Activated T-helper 17 cell treated with anti-CD3 and anti-CD28 coated beads, Interleukin-2, amount 50 U/mL, for 72 hours (primary cell): ENCODE measurements around the gene NR2C2AP. TPM values are rescaled to one million over a fixed set of nuclear protein-coding genes. Genes with fewer than 3 reads are reported as not detected.
"Not testable (repeated sequence)": the region's sequence is repeated elsewhere in the genome, so short reads cannot be mapped to it uniquely, and the experiment has no call there.

Source experiments
- ATAC-seq: fragments of 150-1000 bp; cut with Tn5 transposase; replicated peaks from 2 replicates; pipeline ENCODE4 v1.10.0; 2021; ENCODE audit warnings: mild to moderate bottlenecking, moderate library complexity
- H3K27ac Mint-ChIP-seq: one replicate; pipeline ENCODE4 v1.8.0; 2022; ENCODE audit warnings: mixed read lengths
- H3K27me3 Mint-ChIP-seq: one replicate; pipeline ENCODE4 v1.8.0; 2022; ENCODE audit warnings: mixed read lengths
- H3K36me3 Mint-ChIP-seq: one replicate; pipeline ENCODE4 v1.8.0; 2022; ENCODE audit warnings: low read depth, mild to moderate bottlenecking, mixed read lengths
- H3K4me1 Mint-ChIP-seq: one replicate; pipeline ENCODE4 v1.8.0; 2022; ENCODE audit warnings: mixed read lengths
- H3K4me3 Mint-ChIP-seq: one replicate; pipeline ENCODE4 v1.8.0; 2022; ENCODE audit warnings: mild to moderate bottlenecking, mixed read lengths
- H3K9me3 Mint-ChIP-seq: one replicate; pipeline ENCODE4 v1.8.0; 2022; ENCODE audit warnings: mixed read lengths
- total RNA-seq, 2 donors: library from RNA; stranded (reverse); gene quantifications; one replicate each; pipeline ENCODE4 v1.2.3, GENCODE V29; 2022

NR2C2AP gene
- total RNA-seq, 2 donors from 2014 or later: 39.5 to 50.9 TPM

- ATAC-seq: no peak
- H3K27me3 Mint-ChIP-seq: no peaks in the 10 kb centered on the region
- peaks cover 42% of the 10 kb centered on the region for H3K36me3 Mint-ChIP-seq
- peaks cover 6% of the 10 kb centered on the region for H3K4me1 Mint-ChIP-seq
- H3K9me3 Mint-ChIP-seq: no peaks in the 10 kb centered on the region
- no peak overlapping the region for H3K27ac Mint-ChIP-seq
- H3K4me3 Mint-ChIP-seq: no peak overlapping the region
Observed at GRCh38 chr19:19181488-19181998, 21.7 kb downstream of the NR2C2AP start.

- peak; percentile 21 for ATAC-seq
- peaks cover 40% of the 10 kb centered on the region for H3K36me3 Mint-ChIP-seq
- H3K27ac Mint-ChIP-seq: no peak overlapping the region
- no peaks in the 10 kb centered on the region for H3K27me3 Mint-ChIP-seq
- H3K4me1 Mint-ChIP-seq: no peaks in the 10 kb centered on the region
- no peak overlapping the region for H3K4me3 Mint-ChIP-seq
- H3K9me3 Mint-ChIP-seq: no peaks in the 10 kb centered on the region
Observed at GRCh38 chr19:19179548-19180441, 23.4 kb downstream of the NR2C2AP start.

GRCh38 chr19:19176950-19177349, 26.3 kb downstream of the NR2C2AP start:
- Mint-ChIP-seq H3K36me3 (peaks cover 23% of the 10 kb centered on the region), H3K27ac (no peak overlapping the region), H3K27me3 (no peaks in the 10 kb centered on the region), H3K9me3 (no peaks in the 10 kb centered on the region), H3K4me3 (no peak overlapping the region), H3K4me1 (no peaks in the 10 kb centered on the region)
- ATAC-seq: no peak

GRCh38 chr19:19173243-19173642, 30.0 kb downstream of the NR2C2AP start:
- H3K9me3 Mint-ChIP-seq, ATAC-seq, H3K27me3 Mint-ChIP-seq, H3K4me3 Mint-ChIP-seq, H3K27ac Mint-ChIP-seq: not testable (repeated sequence)
- Mint-ChIP-seq H3K4me1 (peaks cover 12% of the 10 kb centered on the region), H3K36me3 (peaks cover 12% of the 10 kb centered on the region)

GRCh38 chr19:19171821-19172532, 31.2 kb downstream of the NR2C2AP start:
- Mint-ChIP-seq H3K27me3 (no peaks in the 10 kb centered on the region), H3K36me3 (peaks cover 8% of the 10 kb centered on the region), H3K4me3 (no peak overlapping the region)

GRCh38 chr19:19170873-19171672, 32.1 kb downstream of the NR2C2AP start:
- Mint-ChIP-seq H3K27me3 (no peaks in the 10 kb centered on the region), H3K36me3 (peaks cover 3% of the 10 kb centered on the region), H3K4me1 (peaks cover 12% of the 10 kb centered on the region), H3K27ac (no peak overlapping the region), H3K4me3 (peak overlapping the region; percentile 46), H3K9me3 (no peaks in the 10 kb centered on the region)
- no peak for ATAC-seq

More at GRCh38 chr19:19171821-19172532, 31.2 kb downstream of the NR2C2AP start:
- H3K9me3 Mint-ChIP-seq: no peaks in the 10 kb centered on the region
- ATAC-seq: no peak
- no peak overlapping the region for H3K27ac Mint-ChIP-seq
- peaks cover 12% of the 10 kb centered on the region for H3K4me1 Mint-ChIP-seq

- Mint-ChIP-seq H3K27me3 (no peaks in the 10 kb centered on the region), H3K9me3 (no peaks in the 10 kb centered on the region), H3K36me3 (no peaks in the 10 kb centered on the region), H3K27ac (no peak within 1 kb of the TSS), H3K4me1 (peaks cover 12% of the 10 kb centered on the region), H3K4me3 (peak within 1 kb of the TSS; percentile 46)
- ATAC-seq: peak; percentile 97
Observed at GRCh38 chr19:19170053-19170872, 33.0 kb downstream of the NR2C2AP start, which contains the start of gene MEF2B. Gene MEF2B (minus strand): TSS chr19:19170263. CDS start chr19:19150735, 19,528 bp downstream.

GRCh38 chr19:19169236-19170052, 33.8 kb downstream of the NR2C2AP start:
- H3K4me3 Mint-ChIP-seq: peak overlapping the region; percentile 46
- H3K9me3 Mint-ChIP-seq: no peaks in the 10 kb centered on the region
- H3K36me3 Mint-ChIP-seq: no peaks in the 10 kb centered on the region
- H3K4me1 Mint-ChIP-seq: peaks cover 12% of the 10 kb centered on the region
- no peak overlapping the region for H3K27ac Mint-ChIP-seq
- no peak for ATAC-seq
- H3K27me3 Mint-ChIP-seq: no peaks in the 10 kb centered on the region

- H3K4me1 Mint-ChIP-seq: peaks cover 12% of the 10 kb centered on the region
- no peak for ATAC-seq
- H3K27ac Mint-ChIP-seq: no peak overlapping the region
- H3K9me3 Mint-ChIP-seq: no peaks in the 10 kb centered on the region
- no peaks in the 10 kb centered on the region for H3K36me3 Mint-ChIP-seq
- H3K27me3 Mint-ChIP-seq: no peaks in the 10 kb centered on the region
- H3K4me3 Mint-ChIP-seq: no peak overlapping the region
Observed at GRCh38 chr19:19167612-19168011, 35.6 kb downstream of the NR2C2AP start.

GRCh38 chr19:19165396-19165795, 37.8 kb downstream of the NR2C2AP start:
- no peaks in the 10 kb centered on the region for H3K36me3 Mint-ChIP-seq
- no peak overlapping the region for H3K27ac Mint-ChIP-seq
- H3K4me1 Mint-ChIP-seq: peaks cover 6% of the 10 kb centered on the region
- ATAC-seq: no peak
- no peak overlapping the region for H3K4me3 Mint-ChIP-seq
- H3K9me3 Mint-ChIP-seq: no peaks in the 10 kb centered on the region
- H3K27me3 Mint-ChIP-seq: no peaks in the 10 kb centered on the region

- no peak overlapping the region for H3K27ac Mint-ChIP-seq
- H3K36me3 Mint-ChIP-seq: peaks cover under 1% of the 10 kb centered on the region
Observed at GRCh38 chr19:19162495-19162894, 40.7 kb downstream of the NR2C2AP start.

GRCh38 chr19:19160461-19161035, 42.7 kb downstream of the NR2C2AP start:
- H3K27me3 Mint-ChIP-seq: no peaks in the 10 kb centered on the region
- no peak overlapping the region for H3K4me3 Mint-ChIP-seq
- H3K27ac Mint-ChIP-seq: no peak overlapping the region
- H3K4me1 Mint-ChIP-seq: no peaks in the 10 kb centered on the region
- ATAC-seq: no peak
- H3K9me3 Mint-ChIP-seq: no peaks in the 10 kb centered on the region
- H3K36me3 Mint-ChIP-seq: peaks cover 13% of the 10 kb centered on the region

More at GRCh38 chr19:19162495-19162894, 40.7 kb downstream of the NR2C2AP start:
- Mint-ChIP-seq H3K27me3 (no peaks in the 10 kb centered on the region), H3K9me3 (no peaks in the 10 kb centered on the region), H3K4me3 (no peak overlapping the region), H3K4me1 (no peaks in the 10 kb centered on the region)
- no peak for ATAC-seq
